Measurements from ENCODE around the gene GNG7.

GRCh38 chr19:2610637-2611482 lies 91.6 kb downstream of the GNG7 start:
- TF ChIP-seq POLR2AphosphoS5 (IDR thresholded peaks at IDR 0.05; ENCODE audit: borderline replicate concordance, low read depth, low read length) (no peak), EZH2 (IDR thresholded peaks at IDR 0.05) (no peak)
